HL-60/S4 treated with phorbol 12-myristate 13-acetate at 8.2 ng/mL for 4 days and 3 days (cell line): Measurements from ENCODE around the gene HDAC7.
"Not testable (repeated sequence)": the region's sequence is repeated elsewhere in the genome, so short reads cannot be mapped to it uniquely, and the experiment has no call there.

Experiments
- in situ Hi-C: fragments of 300-500 bp; cut with MboI; formaldehyde crosslinking; loops from 2 replicates; pipeline ENCODE4 v1.15.0; 2022; ENCODE audit warnings: low sequenced_read_pairs

The HDAC7 gene

GRCh38 chr12:47850153-47851084 is 30.7 kb upstream of the HDAC7 start:
- in situ Hi-C loops = no loop called here

GRCh38 chr12:47849261-47849660 is 29.6 kb upstream of the HDAC7 start:
- in situ Hi-C loops = no loop called here

GRCh38 chr12:47848853-47849252 is 29.1 kb upstream of the HDAC7 start:
- in situ Hi-C loops = no loop called here

GRCh38 chr12:47846294-47846996 is 26.7 kb upstream of the HDAC7 start:
- in situ Hi-C loops = no loop called here

GRCh38 chr12:47845081-47845480 is 25.4 kb upstream of the HDAC7 start:
- in situ Hi-C loops = no loop called here

GRCh38 chr12:47844264-47845019 is 24.7 kb upstream of the HDAC7 start:
- in situ Hi-C loops = no loop called here

GRCh38 chr12:47843226-47843980 is 23.7 kb upstream of the HDAC7 start:
- in situ Hi-C loops = no loop called here

- in situ Hi-C loops = not testable (repeated sequence)
Measured at GRCh38 chr12:47842543-47842942, 22.8 kb upstream of the HDAC7 start.

- in situ Hi-C loops = no loop called here
Measured at GRCh38 chr12:47841910-47842309, 22.2 kb upstream of the HDAC7 start.

- in situ Hi-C loops = no loop called here
Measured at GRCh38 chr12:47841501-47841900, 21.8 kb upstream of the HDAC7 start.

GRCh38 chr12:47840571-47840970 is 20.9 kb upstream of the HDAC7 start:
- in situ Hi-C loops = no loop called here

- in situ Hi-C loops = loop anchor here (10.0 kb wide), 1 partner anchor 55 kb away; no protein-coding TSS in a partner anchor
Measured at GRCh38 chr12:47839214-47839876, 19.6 kb upstream of the HDAC7 start.

- in situ Hi-C loops = loop anchor here (10.0 kb wide), 1 partner anchor 54 kb away; no protein-coding TSS in a partner anchor
Measured at GRCh38 chr12:47838286-47838931, 18.7 kb upstream of the HDAC7 start.

GRCh38 chr12:47837190-47838171 is 17.8 kb upstream of the HDAC7 start:
- in situ Hi-C loops = loop anchor here (10.0 kb wide), 1 partner anchor 53 kb away; no protein-coding TSS in a partner anchor

- in situ Hi-C loops = loop anchor here (10.0 kb wide), 1 partner anchor 51 kb away; no protein-coding TSS in a partner anchor
Measured at GRCh38 chr12:47835831-47836155, 16.1 kb upstream of the HDAC7 start.

GRCh38 chr12:47835006-47835830 is 15.5 kb upstream of the HDAC7 start:
- in situ Hi-C loops = loop anchor here (10.0 kb wide), 1 partner anchor 50 kb away; no protein-coding TSS in a partner anchor

- in situ Hi-C loops = loop anchor here (10.0 kb wide), 1 partner anchor 50 kb away; no protein-coding TSS in a partner anchor
Measured at GRCh38 chr12:47834199-47834903, 14.6 kb upstream of the HDAC7 start.
